Neural progenitor cell (in vitro differentiated cells): ENCODE results near the gene GKN1.

Source experiments
- EZH2 ChIP-seq: fragments of 200-600 bp; sonication (generic); IDR thresholded peaks from 2 replicates; pipeline ENCODE4 v1.6.1; 2017; ENCODE audit warnings: antibody characterized with exemption, mild to moderate bottlenecking, moderate library complexity
- EZH2phosphoT487 ChIP-seq: fragments of 200-600 bp; sonication (generic); IDR thresholded peaks from 2 replicates; pipeline ENCODE4 v1.6.1; 2017; ENCODE audit warnings: antibody characterized with exemption
- TF ChIP-seq, protein P1 (sequence below): fragments of 200-600 bp; sonication (generic); IDR thresholded peaks from 2 replicates; pipeline ENCODE4 v1.5.1; 2017; ENCODE audit warnings: antibody characterized with exemption, mild to moderate bottlenecking

DNA sequence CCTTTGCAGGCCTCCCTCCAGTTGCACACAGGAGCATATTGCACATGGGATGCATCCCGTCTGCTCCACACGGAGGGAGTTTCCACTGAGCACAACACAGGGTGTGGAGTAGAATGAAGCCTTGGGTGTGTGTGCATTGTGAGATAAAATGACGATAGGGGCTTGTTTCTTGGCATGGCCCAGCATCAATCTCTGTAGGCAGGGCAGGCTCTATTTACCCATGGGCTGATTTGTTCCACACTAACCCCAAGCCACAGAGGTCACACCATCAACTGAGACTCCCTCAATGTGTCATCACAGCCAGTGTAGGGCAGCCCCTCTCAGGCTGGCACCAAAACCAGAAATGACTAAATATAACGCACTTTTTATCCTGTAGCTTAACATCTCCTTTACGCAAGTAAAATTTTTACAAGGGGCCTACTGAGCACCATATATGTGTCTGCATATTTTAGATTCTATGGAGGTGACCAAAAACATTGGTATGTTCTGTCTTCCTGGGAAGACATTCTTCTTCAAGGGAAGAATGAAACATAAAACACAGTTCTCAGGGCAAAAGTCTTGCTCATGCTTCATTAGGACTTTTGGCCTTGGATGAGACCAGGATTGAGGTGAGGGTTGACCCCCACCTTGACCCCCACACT is 2.7 kb upstream of the GKN1 start:
- TF ChIP-seq EZH2 = no peak
- TF ChIP-seq, protein P1, sequence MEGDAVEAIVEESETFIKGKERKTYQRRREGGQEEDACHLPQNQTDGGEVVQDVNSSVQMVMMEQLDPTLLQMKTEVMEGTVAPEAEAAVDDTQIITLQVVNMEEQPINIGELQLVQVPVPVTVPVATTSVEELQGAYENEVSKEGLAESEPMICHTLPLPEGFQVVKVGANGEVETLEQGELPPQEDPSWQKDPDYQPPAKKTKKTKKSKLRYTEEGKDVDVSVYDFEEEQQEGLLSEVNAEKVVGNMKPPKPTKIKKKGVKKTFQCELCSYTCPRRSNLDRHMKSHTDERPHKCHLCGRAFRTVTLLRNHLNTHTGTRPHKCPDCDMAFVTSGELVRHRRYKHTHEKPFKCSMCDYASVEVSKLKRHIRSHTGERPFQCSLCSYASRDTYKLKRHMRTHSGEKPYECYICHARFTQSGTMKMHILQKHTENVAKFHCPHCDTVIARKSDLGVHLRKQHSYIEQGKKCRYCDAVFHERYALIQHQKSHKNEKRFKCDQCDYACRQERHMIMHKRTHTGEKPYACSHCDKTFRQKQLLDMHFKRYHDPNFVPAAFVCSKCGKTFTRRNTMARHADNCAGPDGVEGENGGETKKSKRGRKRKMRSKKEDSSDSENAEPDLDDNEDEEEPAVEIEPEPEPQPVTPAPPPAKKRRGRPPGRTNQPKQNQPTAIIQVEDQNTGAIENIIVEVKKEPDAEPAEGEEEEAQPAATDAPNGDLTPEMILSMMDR = no peak
- TF ChIP-seq EZH2phosphoT487 = no peak
